T-helper 22 cell (primary cell): ENCODE measurements around the gene TATDN2.
"Not testable (repeated sequence)": the region's sequence is repeated elsewhere in the genome, so short reads cannot be mapped to it uniquely, and the experiment has no call there.

Source experiments
- DNase-seq: peaks from one replicate; pipeline ENCODE4 v3.0.0-alpha.2; 2020; ENCODE audit warnings: low read depth

The TATDN2 gene

DNA sequence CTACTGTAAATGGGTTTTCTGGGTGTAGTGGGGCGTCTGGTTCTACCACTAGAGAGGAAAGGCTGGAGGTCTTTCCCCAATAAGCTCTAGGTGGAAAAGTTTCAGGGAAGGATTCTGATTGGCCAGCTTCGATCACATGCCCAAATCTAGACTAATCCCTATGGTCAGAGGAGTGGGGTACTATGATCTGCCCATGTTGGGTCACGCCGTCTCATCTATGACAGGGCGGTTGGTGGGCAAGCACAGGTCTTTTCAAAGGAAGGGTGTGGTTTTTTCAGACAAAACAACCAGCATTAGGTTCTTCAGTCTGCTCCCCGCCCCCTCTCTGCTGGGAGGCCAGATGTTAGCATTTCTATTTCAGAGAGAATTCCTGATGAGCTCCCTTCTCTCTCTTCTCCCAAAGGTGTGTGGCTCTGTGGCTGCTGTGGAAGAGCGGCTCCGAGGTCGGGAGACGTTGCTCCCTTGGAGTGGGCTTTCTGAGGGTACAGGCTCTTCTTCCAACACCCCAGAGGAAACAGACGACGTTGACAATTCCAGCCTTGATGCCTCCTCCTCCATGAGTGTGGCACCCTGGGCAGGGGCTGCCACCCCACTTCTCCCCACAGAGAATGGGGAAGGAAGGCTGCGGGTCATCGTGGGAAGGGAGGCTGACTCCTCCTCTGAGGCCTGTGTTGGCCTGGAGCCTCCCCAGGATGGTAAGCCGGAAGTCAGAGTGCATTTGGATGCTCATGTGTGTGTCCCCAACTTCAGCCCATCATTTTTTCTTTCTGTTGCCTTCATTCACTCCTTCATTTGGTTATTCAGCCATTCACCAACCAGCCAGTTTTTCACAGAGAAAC lies 9.7 kb upstream of the TATDN2 start:
- DNase-seq: no peak

GRCh38 chr3:10240799-10241198 lies 7.5 kb upstream of the TATDN2 start:
- DNase-seq: no peak

- peak; percentile 70 for DNase-seq
These were observed 5.8 kb upstream of the TATDN2 start for GRCh38 chr3:10242182-10243065.

DNA sequence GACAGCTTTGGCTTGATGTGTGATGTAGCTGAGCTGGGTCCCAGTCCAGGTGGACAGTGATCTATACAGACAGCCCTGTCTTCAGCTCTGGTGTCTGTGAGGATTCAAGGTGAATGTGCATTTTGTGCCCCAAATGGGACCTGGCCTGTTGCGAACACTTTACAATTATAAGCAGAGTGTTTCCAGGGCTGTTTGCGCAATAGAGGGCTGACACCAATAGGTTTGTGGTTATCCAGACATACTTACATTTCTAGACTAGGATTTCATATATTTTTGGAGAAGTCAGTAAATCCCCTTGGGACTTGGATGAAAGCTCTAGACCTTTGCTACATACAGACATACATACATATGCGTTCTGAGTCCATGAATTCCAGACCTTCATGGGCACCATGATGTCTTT lies 4.2 kb upstream of the TATDN2 start:
- DNase-seq: no peak

DNA sequence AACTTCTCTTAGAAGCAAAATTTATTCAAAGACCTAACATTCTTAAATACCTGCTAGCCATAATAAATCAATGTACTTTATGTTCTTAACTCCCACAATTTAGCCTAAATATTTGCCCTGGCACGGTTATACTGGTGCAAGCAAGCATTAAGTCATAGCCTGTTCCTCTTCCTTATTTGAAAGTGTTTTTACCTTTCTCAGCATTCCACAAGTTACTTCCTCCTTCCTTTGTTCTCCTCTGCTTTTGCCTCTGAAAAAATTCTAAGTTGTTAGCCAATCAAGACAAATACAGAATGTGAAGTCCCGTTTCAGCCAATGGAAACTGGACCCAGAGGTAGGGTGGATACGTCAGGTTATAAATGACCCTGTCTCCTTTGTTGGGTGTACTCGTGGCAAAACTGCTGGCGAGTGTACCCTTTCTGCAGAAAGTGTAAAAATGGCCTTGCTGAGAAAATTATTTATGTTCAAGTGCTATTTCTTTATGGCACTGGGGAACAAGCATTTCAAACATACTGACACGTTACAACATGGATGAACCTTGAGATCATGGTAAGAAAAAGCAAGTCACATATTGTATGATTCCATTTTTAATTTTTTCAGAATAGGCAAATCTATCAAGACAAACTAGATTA lies 3.1 kb upstream of the TATDN2 start:
- DNase-seq: no peak

DNA sequence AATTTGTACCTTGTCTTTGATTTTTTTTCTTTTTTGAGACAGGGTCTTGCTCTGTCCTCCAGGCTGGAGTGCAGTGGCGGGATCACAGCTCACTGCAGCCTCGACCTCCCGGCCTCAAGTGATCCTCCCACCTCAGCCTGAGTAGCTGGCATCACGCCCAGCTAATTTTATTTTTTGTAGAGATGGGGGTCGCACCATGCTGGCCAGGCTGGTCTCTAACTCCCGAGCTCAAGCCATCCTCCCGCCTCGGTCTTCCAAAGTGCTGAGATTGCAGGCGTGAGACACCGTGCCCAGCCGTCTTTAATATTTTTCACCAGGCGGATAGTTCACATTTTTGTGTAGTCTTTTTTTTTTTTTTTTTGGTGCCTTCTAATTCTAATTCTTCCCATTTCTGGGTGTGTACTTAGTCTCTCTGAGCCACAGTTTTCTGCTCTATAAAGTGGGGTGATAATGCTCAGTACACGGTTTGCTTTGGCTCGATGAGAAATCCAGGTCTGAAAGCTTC lies 528 bp upstream of the TATDN2 start:
- DNase-seq: no peak

- DNase-seq: peak; percentile 57
These were observed 907 bp downstream of the TATDN2 start for GRCh38 chr3:10248984-10249748.

DNA sequence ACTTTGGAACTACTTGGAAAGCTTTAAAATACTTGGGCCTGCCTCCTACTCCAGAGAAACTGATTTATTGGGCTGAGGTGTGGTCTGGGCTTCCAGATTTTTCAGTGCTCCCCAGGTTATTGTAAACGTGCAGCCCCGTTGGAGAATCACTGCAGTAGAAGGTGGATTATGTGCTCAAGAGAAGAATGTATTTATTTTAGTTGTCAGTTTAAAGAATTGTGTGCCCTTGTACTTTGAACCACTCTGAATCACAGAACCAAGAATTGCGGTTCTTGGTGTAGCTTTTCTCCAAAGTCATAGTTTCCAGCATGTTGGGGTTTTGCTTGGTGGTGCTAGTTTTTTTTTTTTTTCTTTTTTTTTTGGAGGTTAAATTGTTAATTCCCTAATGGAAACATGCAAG lies 1.6 kb downstream of the TATDN2 start:
- DNase-seq: no peak

DNA sequence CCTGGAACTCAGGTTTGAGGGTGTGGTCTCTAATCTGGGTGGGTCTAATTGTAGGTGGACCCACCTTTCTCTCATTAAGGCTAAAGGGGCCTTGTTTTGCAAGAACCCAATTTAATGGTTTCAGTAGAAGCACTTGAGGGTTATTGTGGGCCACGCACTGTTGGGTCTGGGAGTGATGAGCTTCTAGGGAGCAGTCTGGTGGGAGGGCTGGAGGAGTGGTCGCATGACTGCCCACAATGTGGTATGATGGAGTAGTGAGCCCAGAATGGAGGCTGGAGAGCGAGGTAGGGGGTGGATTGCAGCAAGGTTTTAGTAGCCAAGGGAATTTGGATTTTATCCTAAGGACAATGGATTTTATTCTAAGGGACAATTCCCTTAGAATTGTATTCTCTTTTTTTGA lies 2.7 kb downstream of the TATDN2 start:
- no peak for DNase-seq

DNA sequence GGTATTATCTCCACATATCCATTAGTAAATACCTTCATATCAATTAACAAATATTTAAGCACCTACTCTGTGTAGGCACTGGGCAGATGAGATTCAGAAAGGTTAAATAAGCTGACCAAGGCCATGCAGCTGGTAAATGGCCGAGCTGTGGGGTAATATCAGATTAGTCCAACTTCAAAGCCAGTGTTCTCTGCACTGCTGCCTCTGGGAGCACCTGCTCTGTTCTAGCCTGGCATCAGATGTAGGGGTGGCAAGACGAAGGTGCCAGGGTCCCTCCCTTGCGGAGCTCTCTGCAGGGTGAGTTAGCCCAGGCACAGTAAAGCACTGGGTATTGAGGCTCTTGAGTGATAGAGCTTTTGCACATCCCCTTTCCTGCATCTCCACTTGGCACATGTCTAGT lies 5.5 kb downstream of the TATDN2 start:
- no peak for DNase-seq

GRCh38 chr3:10255835-10256234 lies 7.6 kb downstream of the TATDN2 start:
- no peak for DNase-seq

DNA sequence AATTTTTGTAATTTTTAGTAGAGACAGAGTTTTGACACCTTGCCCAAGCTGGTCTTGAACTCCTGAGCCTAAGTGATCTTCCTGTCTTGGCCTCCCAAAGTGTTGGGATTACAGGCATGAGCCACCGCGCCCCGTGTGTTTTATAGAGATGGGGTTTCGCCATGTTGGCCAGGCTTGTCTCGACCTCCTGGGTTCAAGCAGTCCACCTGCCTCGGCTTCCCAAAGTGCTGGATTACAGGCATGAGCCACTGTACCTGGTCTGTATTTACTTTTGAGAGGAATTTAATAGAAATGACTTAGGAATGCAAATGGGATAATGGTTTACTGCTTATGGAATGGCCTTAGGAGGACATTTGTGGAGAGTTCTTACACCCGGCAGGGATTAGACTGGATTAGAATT lies 10.8 kb downstream of the TATDN2 start:
- no peak for DNase-seq

- no peak for DNase-seq
These were observed 11.5 kb downstream of the TATDN2 start for GRCh38 chr3:10259798-10260197.

DNA sequence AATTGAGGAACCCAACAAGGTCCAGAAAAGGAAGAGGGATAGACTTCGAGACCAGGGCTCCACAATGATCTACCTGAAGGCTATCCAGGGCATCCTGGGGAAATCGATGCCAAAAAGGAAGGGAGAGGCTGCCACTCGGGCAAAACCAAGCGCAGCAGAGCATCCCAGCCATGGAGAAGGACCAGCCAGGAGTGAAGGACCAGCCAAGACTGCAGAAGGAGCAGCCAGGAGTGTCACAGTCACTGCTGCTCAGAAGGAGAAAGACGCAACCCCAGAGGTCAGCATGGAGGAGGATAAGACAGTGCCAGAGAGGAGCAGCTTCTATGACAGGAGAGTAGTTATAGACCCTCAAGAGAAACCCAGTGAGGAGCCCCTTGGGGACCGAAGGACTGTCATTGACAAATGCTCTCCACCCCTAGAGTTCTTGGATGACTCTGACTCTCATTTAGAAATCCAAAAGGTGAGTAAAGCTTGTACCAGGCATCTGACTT lies 12.0 kb downstream of the TATDN2 start:
- DNase-seq: no peak

DNA sequence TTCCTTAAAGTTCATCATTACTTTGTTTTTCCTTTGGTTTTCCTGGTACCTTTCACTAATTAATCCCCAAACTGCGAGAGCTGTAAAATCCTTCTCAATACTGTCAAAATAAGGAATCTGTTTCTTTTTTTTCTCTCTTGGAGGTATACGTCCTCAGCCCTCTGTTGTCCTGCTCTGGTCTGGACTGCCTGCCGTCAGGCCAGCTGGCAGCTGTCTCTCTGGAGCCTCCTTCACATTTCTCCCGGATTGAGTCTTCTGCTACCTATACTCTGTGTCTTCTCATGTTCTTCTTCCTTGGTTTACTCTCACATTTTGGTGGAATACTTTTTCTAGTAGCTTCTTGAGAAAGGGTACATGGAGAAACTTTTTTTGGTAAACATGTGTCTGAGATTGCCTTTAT lies 13.8 kb downstream of the TATDN2 start:
- DNase-seq: no peak

DNA sequence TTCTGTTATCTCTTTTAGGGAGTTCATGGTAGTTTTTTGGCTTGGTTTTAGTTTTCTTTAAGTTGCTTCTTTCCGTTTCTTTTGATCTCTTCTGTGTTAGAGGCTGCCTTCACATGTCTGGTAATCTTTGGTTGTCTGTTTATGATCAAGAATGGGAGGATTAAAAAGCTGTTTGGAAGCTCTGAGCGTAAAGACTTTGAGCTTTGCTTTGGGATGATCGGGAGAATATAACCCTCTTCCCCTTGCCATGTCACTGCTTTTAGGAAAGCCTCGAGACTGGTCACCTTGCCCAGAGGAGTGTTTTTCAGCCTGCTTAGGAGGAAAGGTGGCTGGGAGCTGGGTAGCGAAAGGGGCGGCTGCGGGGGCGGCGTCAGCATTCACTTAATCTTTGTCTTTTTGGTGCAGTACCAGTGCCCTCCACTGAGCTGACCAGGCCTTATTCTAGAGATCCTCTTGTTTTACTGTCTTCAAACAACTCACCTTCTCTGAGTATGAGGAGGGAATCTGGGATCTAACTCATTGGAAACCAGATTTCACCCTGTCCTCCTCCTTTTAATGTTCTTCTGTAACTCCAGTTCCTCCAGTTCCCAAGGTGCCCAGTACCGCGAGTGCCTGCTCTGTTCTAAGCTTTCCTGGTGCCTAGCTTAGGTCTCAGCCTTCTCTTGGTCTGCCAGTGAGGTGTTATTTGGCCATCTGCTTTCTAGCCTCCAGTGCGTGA lies 15.5 kb downstream of the TATDN2 start:
- DNase-seq: peak; percentile 43

GRCh38 chr3:10265833-10266232 lies 17.6 kb downstream of the TATDN2 start:
- DNase-seq: no peak

DNA sequence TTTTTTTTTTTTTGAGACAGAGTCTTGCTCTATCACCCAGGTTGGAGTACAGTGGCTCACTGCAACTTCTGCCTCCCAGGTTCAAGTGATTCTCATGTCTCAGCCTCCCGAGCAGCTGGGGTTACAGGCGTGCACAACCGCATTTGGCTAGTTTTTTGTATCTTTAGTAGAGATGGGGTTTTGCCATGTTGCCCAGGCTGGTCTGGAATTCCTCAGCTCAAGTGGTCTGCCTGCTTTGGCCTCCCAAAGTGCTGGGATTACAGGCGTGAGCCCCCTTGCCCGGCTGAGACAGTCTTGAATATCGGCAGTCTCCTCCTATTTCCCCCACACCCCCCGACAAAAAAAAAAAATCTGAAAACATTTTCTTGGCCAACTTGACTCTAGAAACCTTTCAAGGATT lies 18.7 kb downstream of the TATDN2 start:
- not testable (repeated sequence) for DNase-seq

DNA sequence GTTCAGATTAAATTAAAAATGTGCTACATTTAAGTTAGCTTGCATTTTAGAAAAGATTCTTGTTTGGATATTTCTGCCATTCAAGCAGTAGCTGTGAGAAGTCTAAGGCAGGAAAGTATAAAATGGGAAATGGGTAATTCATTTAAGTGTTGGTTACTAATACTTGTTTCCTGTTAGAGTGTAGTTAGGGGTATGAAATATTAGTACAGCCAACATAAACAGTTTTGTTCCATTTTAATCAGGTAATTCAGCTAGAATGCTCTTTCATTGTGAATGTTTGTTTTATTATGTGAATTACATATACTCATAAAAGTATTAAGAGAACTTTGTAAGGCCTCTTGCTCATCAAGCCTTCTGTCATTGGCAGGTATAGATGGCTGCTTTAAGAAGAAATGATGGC lies 19.9 kb downstream of the TATDN2 start:
- no peak for DNase-seq

DNA sequence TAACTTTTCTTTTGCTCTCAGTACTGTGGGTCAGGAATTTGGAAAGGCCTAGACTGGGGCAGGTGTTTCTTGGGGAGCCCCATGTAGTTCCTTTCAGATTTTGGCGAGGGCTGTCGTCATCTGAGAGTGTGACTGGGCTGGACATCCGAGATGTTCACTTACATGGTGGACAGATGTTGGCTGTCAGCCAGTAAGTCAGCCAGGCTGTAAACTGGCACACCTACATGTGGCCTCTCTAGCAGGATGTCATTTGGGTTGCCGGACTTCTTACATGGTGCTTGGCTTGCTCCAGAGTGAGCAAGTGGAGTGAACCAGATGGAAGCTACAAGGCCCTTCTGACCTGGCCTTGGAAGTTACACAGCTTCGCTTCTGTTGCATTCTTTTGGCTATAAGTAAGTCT lies 20.7 kb downstream of the TATDN2 start:
- no peak for DNase-seq

DNA sequence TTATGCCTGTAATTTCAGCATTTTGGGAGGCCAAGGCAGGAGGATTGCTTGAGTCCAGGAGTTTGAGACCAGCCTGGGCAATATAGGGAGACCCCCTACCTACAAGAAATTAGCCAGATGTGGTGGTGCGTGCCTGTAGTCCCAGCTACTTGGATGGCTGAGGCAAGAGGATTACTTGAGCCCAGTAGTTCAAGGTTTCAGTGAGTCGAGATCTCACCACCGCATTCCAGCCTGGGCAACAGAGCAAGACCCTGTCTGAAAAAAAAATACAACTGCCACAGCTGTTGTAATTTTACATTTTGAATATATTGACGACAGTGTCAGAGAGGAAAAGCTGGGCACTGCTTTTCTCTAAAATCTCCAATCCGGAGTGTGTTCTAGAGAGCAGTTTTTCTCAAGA lies 21.2 kb downstream of the TATDN2 start:
- no peak for DNase-seq
